ENCODE data around the gene BTG2. TPM values are rescaled to one million over a fixed set of nuclear protein-coding genes. Genes with fewer than 3 reads are reported as not detected.
A peak's percentile ranks its signal among the peaks of the same experiment; 100 is the strongest.

The BTG2 gene
- total and polyA plus RNA-seq, 3 experiments from 2014 or later, result 97.8 to 138 (median 102) TPM

GRCh38 chr1:203282720-203283542 lies 22.4 kb upstream of the BTG2 start:
- ChIA-PET POLR2A (no interaction called here), CTCF (interaction anchor here (1.5 to 30.7 kb wide), 3 partner anchors 14 to 57 kb away, joined by 3 to 775 read pairs (median 242); no protein-coding TSS in a partner anchor)
- Mint-ChIP-seq H3K4me3 (no peak overlapping the region), H3K9me3 (peaks cover 0 to 2% (median 0%) of the 10 kb centered on the region in 5 donors), H3K27me3 (peaks cover 0 to 2% of the 10 kb centered on the region in 2 donors), H3K27ac (peak overlapping the region in 4 of 8 donors; percentile 30 to 70 (median 54)), H3K4me1 (peaks cover 36 to 45% (median 40%) of the 10 kb centered on the region in 3 donors), H3K36me3 (peaks cover 0 to 2% (median 0%) of the 10 kb centered on the region in 3 donors)
- no peak overlapping the region for H3K27ac ChIP-seq (ENCODE audit: low read depth, low read length)
- H3K4me3 ChIP-seq (ENCODE audit: low read length), result no peak overlapping the region
- no peak for DNase-seq
- H3K9me3 ChIP-seq (ENCODE audit: low read length), result no peaks in the 10 kb centered on the region
- H3K4me1 ChIP-seq (ENCODE audit: insufficient read depth, low read length), result peaks cover 36% of the 10 kb centered on the region
- H3K36me3 ChIP-seq (ENCODE audit: insufficient read depth, low read length), result no peaks in the 10 kb centered on the region
- H3K27me3 ChIP-seq (ENCODE audit: insufficient read depth, low read length, poor library complexity, severe bottlenecking), result no peaks in the 10 kb centered on the region

GRCh38 chr1:203283597-203283996 lies 21.7 kb upstream of the BTG2 start:
- ChIA-PET CTCF (interaction anchor here (1.5 to 30.7 kb wide), 3 partner anchors 14 to 56 kb away, joined by 3 to 775 read pairs (median 242); no protein-coding TSS in a partner anchor), POLR2A (no interaction called here)
- no peaks in the 10 kb centered on the region for H3K9me3 ChIP-seq (ENCODE audit: low read length)
- no peak overlapping the region for H3K4me3 Mint-ChIP-seq
- no peaks in the 10 kb centered on the region for H3K36me3 ChIP-seq (ENCODE audit: insufficient read depth, low read length)
- H3K4me1 Mint-ChIP-seq, result peaks cover 37 to 45% (median 40%) of the 10 kb centered on the region in 3 donors
- peak overlapping the region in 3 of 8 donors; percentile 55 to 72 (median 66) for H3K27ac Mint-ChIP-seq
- H3K27ac ChIP-seq (ENCODE audit: low read depth, low read length), result no peak overlapping the region
- peaks cover 0 to 2% (median 0%) of the 10 kb centered on the region in 3 donors for H3K36me3 Mint-ChIP-seq
- no peak for DNase-seq
- H3K27me3 Mint-ChIP-seq, result peaks cover 0 to 2% of the 10 kb centered on the region in 2 donors
- no peak overlapping the region for H3K4me3 ChIP-seq (ENCODE audit: low read length)
- H3K4me1 ChIP-seq (ENCODE audit: insufficient read depth, low read length), result peaks cover 36% of the 10 kb centered on the region
- peaks cover 0 to 2% (median 0%) of the 10 kb centered on the region in 5 donors for H3K9me3 Mint-ChIP-seq
- H3K27me3 ChIP-seq (ENCODE audit: insufficient read depth, low read length, poor library complexity, severe bottlenecking), result no peaks in the 10 kb centered on the region

- no peaks in the 10 kb centered on the region for H3K36me3 ChIP-seq (ENCODE audit: insufficient read depth, low read length)
- ChIA-PET POLR2A (no interaction called here), CTCF (interaction anchor here (19.0 to 30.7 kb wide), 2 partner anchors 15 to 55 kb away, joined by 242 to 775 read pairs; no protein-coding TSS in a partner anchor)
- H3K4me3 ChIP-seq (ENCODE audit: low read length), result no peak overlapping the region
- H3K36me3 Mint-ChIP-seq, result peaks cover 0 to 2% (median 0%) of the 10 kb centered on the region in 3 donors
- no peaks in the 10 kb centered on the region for H3K9me3 ChIP-seq (ENCODE audit: low read length)
- H3K4me3 Mint-ChIP-seq, result no peak overlapping the region
- H3K27me3 ChIP-seq (ENCODE audit: insufficient read depth, low read length, poor library complexity, severe bottlenecking), result no peaks in the 10 kb centered on the region
- H3K27me3 Mint-ChIP-seq, result peaks cover 0 to 5% of the 10 kb centered on the region in 2 donors
- H3K4me1 ChIP-seq (ENCODE audit: insufficient read depth, low read length), result peaks cover 40% of the 10 kb centered on the region
- peak overlapping the region in 5 of 8 donors; percentile 23 to 84 (median 49) for H3K27ac Mint-ChIP-seq
- peaks cover 42 to 48% (median 44%) of the 10 kb centered on the region in 3 donors for H3K4me1 Mint-ChIP-seq
- peaks cover 0 to 2% (median 0%) of the 10 kb centered on the region in 5 donors for H3K9me3 Mint-ChIP-seq
- H3K27ac ChIP-seq (ENCODE audit: low read depth, low read length), result no peak overlapping the region
- no peak for DNase-seq
These were observed 20.8 kb upstream of the BTG2 start for GRCh38 chr1:203284411-203285123.

- no peak for DNase-seq
- CTCF ChIA-PET, result interaction anchor here (1.1 to 30.7 kb wide), 7 partner anchors 10 to 201 kb away, joined by 3 to 775 read pairs (median 66); partner anchors contain the start of gene BTG2
- Mint-ChIP-seq H3K4me3 (peak overlapping the region; percentile 19 to 86 (median 71)), H3K9me3 (peaks cover 0 to 2% (median 0%) of the 10 kb centered on the region in 5 donors), H3K27ac (peak overlapping the region; percentile 99 to 100 (median 100)), H3K4me1 (peaks cover 57 to 62% (median 57%) of the 10 kb centered on the region in 3 donors), H3K27me3 (peaks cover 0 to 13% of the 10 kb centered on the region in 2 donors), H3K36me3 (peaks cover 0 to 2% (median 0%) of the 10 kb centered on the region in 3 donors)
- Histone ChIP-seq H3K4me1 (ENCODE audit: insufficient read depth, low read length) (peaks cover 56% of the 10 kb centered on the region), H3K27me3 (ENCODE audit: insufficient read depth, low read length, poor library complexity, severe bottlenecking) (no peaks in the 10 kb centered on the region), H3K9me3 (ENCODE audit: low read length) (no peaks in the 10 kb centered on the region), H3K27ac (ENCODE audit: low read depth, low read length) (peak overlapping the region; percentile 85), H3K36me3 (ENCODE audit: insufficient read depth, low read length) (no peaks in the 10 kb centered on the region), H3K4me3 (ENCODE audit: low read length) (peak overlapping the region; percentile 21)
- POLR2A ChIA-PET, result interaction anchor here (0.6 to 7.1 kb wide), 4 partner anchors 22 to 730 kb away, joined by 3 to 161 read pairs (median 72); partner anchors contain the start of genes BTG2 and LAX1
These were observed 18.9 kb upstream of the BTG2 start for GRCh38 chr1:203286161-203286984.

- Mint-ChIP-seq H3K27me3 (peaks cover 0 to 13% of the 10 kb centered on the region in 2 donors), H3K27ac (peak overlapping the region; percentile 99 to 100 (median 100)), H3K36me3 (peaks cover 0 to 2% (median 0%) of the 10 kb centered on the region in 3 donors), H3K4me3 (peak overlapping the region; percentile 64 to 89 (median 79)), H3K4me1 (peaks cover 59 to 71% (median 63%) of the 10 kb centered on the region in 3 donors), H3K9me3 (peaks cover 0 to 2% (median 0%) of the 10 kb centered on the region in 5 donors)
- peak overlapping the region; percentile 21 for H3K4me3 ChIP-seq (ENCODE audit: low read length)
- DNase-seq, result peak; percentile 63 to 89 (median 81)
- no peaks in the 10 kb centered on the region for H3K27me3 ChIP-seq (ENCODE audit: insufficient read depth, low read length, poor library complexity, severe bottlenecking)
- ChIA-PET CTCF (interaction anchor here (1.1 to 30.7 kb wide), 8 partner anchors 10 to 200 kb away, joined by 3 to 775 read pairs (median 58); partner anchors contain the start of gene BTG2), POLR2A (interaction anchor here (1.1 to 7.1 kb wide), 5 partner anchors 10 to 478 kb away, joined by 3 to 161 read pairs (median 5); partner anchors contain the start of genes BTG2 and LAX1)
- H3K36me3 ChIP-seq (ENCODE audit: insufficient read depth, low read length), result no peaks in the 10 kb centered on the region
- peaks cover 62% of the 10 kb centered on the region for H3K4me1 ChIP-seq (ENCODE audit: insufficient read depth, low read length)
- H3K27ac ChIP-seq (ENCODE audit: low read depth, low read length), result peak overlapping the region; percentile 85
- H3K9me3 ChIP-seq (ENCODE audit: low read length), result no peaks in the 10 kb centered on the region
These were observed 18.0 kb upstream of the BTG2 start for GRCh38 chr1:203287109-203287893.

GRCh38 chr1:203287898-203288297 lies 17.4 kb upstream of the BTG2 start:
- POLR2A ChIA-PET, result interaction anchor here (1.1 to 7.1 kb wide), 4 partner anchors 11 to 47 kb away, joined by 4 to 161 read pairs (median 72); partner anchors contain the start of gene BTG2
- peak overlapping the region; percentile 99 to 100 (median 100) for H3K27ac Mint-ChIP-seq

More at GRCh38 chr1:203287898-203288297, 17.4 kb upstream of the BTG2 start:
- peaks cover 0 to 2% (median 0%) of the 10 kb centered on the region in 3 donors for H3K36me3 Mint-ChIP-seq
- Histone ChIP-seq H3K4me3 (ENCODE audit: low read length) (peak overlapping the region; percentile 17), H3K27me3 (ENCODE audit: insufficient read depth, low read length, poor library complexity, severe bottlenecking) (no peaks in the 10 kb centered on the region), H3K4me1 (ENCODE audit: insufficient read depth, low read length) (peaks cover 62% of the 10 kb centered on the region), H3K36me3 (ENCODE audit: insufficient read depth, low read length) (no peaks in the 10 kb centered on the region), H3K27ac (ENCODE audit: low read depth, low read length) (peak overlapping the region; percentile 85), H3K9me3 (ENCODE audit: low read length) (no peaks in the 10 kb centered on the region)
- peaks cover 0 to 13% of the 10 kb centered on the region in 2 donors for H3K27me3 Mint-ChIP-seq
- CTCF ChIA-PET, result interaction anchor here (1.4 to 30.7 kb wide), 7 partner anchors 11 to 52 kb away, joined by 3 to 775 read pairs (median 66); partner anchors contain the start of gene BTG2
- H3K4me3 Mint-ChIP-seq, result peak overlapping the region; percentile 64 to 89 (median 79)
- peaks cover 60 to 74% (median 63%) of the 10 kb centered on the region in 3 donors for H3K4me1 Mint-ChIP-seq
- no peak for DNase-seq
- peaks cover 0 to 2% (median 0%) of the 10 kb centered on the region in 5 donors for H3K9me3 Mint-ChIP-seq
